CD4-positive, alpha-beta T cell (primary cell): ENCODE data around the gene ANLN. TPM values are rescaled to one million over a fixed set of nuclear protein-coding genes. Genes with fewer than 3 reads are reported as not detected.

Experiments
- ATAC-seq: fragments of 200-7000 bp; cut with Tn5 transposase; one replicate; pipeline ENCODE4 v1.10.0; 2022; ENCODE audit warnings: mild to moderate bottlenecking; ENCODE audit not compliant: poor library complexity
- CTCF ChIA-PET: fragments of 350-600 bp; sonication (Branson Sonifier 250); formaldehyde crosslinking; loops from one replicate; lab custom pipeline; 2021; ENCODE audit warnings: antibody characterized with exemption, inconsistent platforms; lab: Charles Lee
- POLR2A ChIA-PET: fragments of 350-600 bp; sonication (Branson Sonifier 250); formaldehyde crosslinking; loops from one replicate; lab custom pipeline; 2021; ENCODE audit warnings: antibody characterized with exemption, inconsistent platforms; lab: Charles Lee
- DNase-seq, 14 experiments: peaks; one replicate each; pipeline ENCODE4 v3.0.0-alpha.2; 2013 to 2020; ENCODE audit warnings: mixed read lengths in 2 of 14
- H3K27ac ChIP-seq, 2 donors: one replicate each; pipeline versions ENCODE4 v1.5.1 to v1.7.0; 2013; ENCODE audit warnings: low read length in 2 of 2, low read depth in 1 of 2, mild to moderate bottlenecking in 1 of 2
- H3K27me3 ChIP-seq, 2 experiments: 1 replicate in 1 of 2; 2 replicates in 1 of 2; pipeline versions ENCODE4 v1.6.1 to v1.7.0; 2013; ENCODE audit warnings: low read length in 2 of 2, control low read depth in 1 of 2, mild to moderate bottlenecking in 1 of 2, moderate library complexity in 1 of 2; ENCODE audit not compliant: insufficient read depth in 2 of 2, control insufficient read depth in 1 of 2
- H3K36me3 ChIP-seq: one replicate; pipeline ENCODE4 v1.6.1; 2013; ENCODE audit warnings: low read length, control low read depth; ENCODE audit not compliant: insufficient read depth
- H3K4me1 ChIP-seq: one replicate; pipeline ENCODE4 v1.6.1; 2013; ENCODE audit warnings: low read length, control low read depth; ENCODE audit not compliant: insufficient read depth
- H3K4me3 ChIP-seq: one replicate; pipeline ENCODE4 v1.5.1; 2013; ENCODE audit warnings: mild to moderate bottlenecking, low read length, moderate library complexity
- H3K9me3 ChIP-seq, 2 experiments: 1 replicate in 1 of 2; 2 replicates in 1 of 2; pipeline versions ENCODE4 v1.6.1 to v1.7.0; 2013; ENCODE audit warnings: low read length in 2 of 2, mild to moderate bottlenecking in 2 of 2, control low read depth in 1 of 2, moderate library complexity in 1 of 2; ENCODE audit not compliant: control insufficient read depth in 1 of 2, insufficient read depth in 1 of 2
- H3K27ac Mint-ChIP-seq: one replicate; pipeline ENCODE4 v1.8.0; 2020; ENCODE audit warnings: mixed read lengths
- H3K27me3 Mint-ChIP-seq: one replicate; pipeline ENCODE4 v1.8.0; 2021; ENCODE audit warnings: mixed read lengths
- H3K36me3 Mint-ChIP-seq: one replicate; pipeline ENCODE4 v1.8.0; 2021; ENCODE audit warnings: low read depth, mixed read lengths
- H3K4me1 Mint-ChIP-seq: one replicate; pipeline ENCODE4 v1.8.0; 2021; ENCODE audit warnings: low read depth, mixed read lengths
- H3K4me3 Mint-ChIP-seq: one replicate; pipeline ENCODE4 v1.8.0; 2020; ENCODE audit warnings: mild to moderate bottlenecking, mixed read lengths
- H3K9me3 Mint-ChIP-seq: one replicate; pipeline ENCODE4 v1.8.0; 2020; ENCODE audit warnings: mixed read lengths
- intact Hi-C, 2 experiments: fragments of 100-400 bp; cut with DNase I in 1 of 2; cut with micrococcal nuclease in 1 of 2; formaldehyde crosslinking; loops; one replicate each; pipeline versions ENCODE4 v1.15.1 to v1.9.0; 2023 to 2025; cut with DNase I, micrococcal nuclease
- total RNA-seq, 174 experiments: library from RNA in 2 of 174; stranded (reverse) in 2 of 174; gene quantifications; one replicate each; pipeline ENCODE4 v1.2.3 and lab custom pipeline; 2021 to 2026
- TF ChIP-seq, protein P1 (sequence below): fragments of 200-600 bp; IDR thresholded peaks from one replicate; pipeline ENCODE4 v1.8.0; 2022; ENCODE audit warnings: antibody characterized with exemption, mild to moderate bottlenecking

ANLN gene
- total RNA-seq, 2 experiments from 2014 or later, result 0.33 to 1.1 TPM

DNA sequence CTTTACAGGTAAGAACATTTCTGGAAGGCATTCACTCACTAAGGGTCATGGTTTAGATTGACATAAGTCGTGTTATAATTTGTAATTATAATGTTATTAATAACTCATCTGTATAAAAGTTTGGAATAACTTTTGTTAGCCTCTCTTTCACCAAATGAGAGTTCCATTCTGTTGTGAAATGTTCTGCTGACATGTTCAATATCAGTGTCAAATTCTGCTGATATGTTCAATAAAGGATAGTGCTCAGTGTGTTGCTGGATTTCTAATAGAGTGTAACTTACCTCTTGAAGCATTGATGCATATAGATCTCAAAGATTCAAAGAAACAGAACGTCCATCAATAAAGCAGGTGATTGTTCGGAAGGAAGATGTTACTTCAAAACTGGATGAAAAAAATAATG is 30.6 kb downstream of the ANLN start:
- H3K27me3 ChIP-seq, result no peaks in the 10 kb centered on the region
- Mint-ChIP-seq H3K36me3 (no peaks in the 10 kb centered on the region), H3K27ac (no peak overlapping the region), H3K4me3 (no peak overlapping the region), H3K9me3 (no peaks in the 10 kb centered on the region), H3K27me3 (no peaks in the 10 kb centered on the region), H3K4me1 (no peaks in the 10 kb centered on the region)
- CTCF ChIA-PET, result no interaction called here
- no peak overlapping the region for H3K4me3 ChIP-seq
- no peaks in the 10 kb centered on the region for H3K4me1 ChIP-seq
- no peaks in the 10 kb centered on the region for H3K9me3 ChIP-seq
- H3K27ac ChIP-seq, result no peak overlapping the region
- no peaks in the 10 kb centered on the region for H3K36me3 ChIP-seq
- TF ChIP-seq, protein P1, sequence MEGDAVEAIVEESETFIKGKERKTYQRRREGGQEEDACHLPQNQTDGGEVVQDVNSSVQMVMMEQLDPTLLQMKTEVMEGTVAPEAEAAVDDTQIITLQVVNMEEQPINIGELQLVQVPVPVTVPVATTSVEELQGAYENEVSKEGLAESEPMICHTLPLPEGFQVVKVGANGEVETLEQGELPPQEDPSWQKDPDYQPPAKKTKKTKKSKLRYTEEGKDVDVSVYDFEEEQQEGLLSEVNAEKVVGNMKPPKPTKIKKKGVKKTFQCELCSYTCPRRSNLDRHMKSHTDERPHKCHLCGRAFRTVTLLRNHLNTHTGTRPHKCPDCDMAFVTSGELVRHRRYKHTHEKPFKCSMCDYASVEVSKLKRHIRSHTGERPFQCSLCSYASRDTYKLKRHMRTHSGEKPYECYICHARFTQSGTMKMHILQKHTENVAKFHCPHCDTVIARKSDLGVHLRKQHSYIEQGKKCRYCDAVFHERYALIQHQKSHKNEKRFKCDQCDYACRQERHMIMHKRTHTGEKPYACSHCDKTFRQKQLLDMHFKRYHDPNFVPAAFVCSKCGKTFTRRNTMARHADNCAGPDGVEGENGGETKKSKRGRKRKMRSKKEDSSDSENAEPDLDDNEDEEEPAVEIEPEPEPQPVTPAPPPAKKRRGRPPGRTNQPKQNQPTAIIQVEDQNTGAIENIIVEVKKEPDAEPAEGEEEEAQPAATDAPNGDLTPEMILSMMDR, result no peak
- intact Hi-C loops, result no loop called here
- POLR2A ChIA-PET, result interaction anchor here (2.1 kb wide), 1 partner anchor 22 kb away, joined by 5 read pairs; no protein-coding TSS in a partner anchor
- no peak for ATAC-seq
- no peak for DNase-seq

DNA sequence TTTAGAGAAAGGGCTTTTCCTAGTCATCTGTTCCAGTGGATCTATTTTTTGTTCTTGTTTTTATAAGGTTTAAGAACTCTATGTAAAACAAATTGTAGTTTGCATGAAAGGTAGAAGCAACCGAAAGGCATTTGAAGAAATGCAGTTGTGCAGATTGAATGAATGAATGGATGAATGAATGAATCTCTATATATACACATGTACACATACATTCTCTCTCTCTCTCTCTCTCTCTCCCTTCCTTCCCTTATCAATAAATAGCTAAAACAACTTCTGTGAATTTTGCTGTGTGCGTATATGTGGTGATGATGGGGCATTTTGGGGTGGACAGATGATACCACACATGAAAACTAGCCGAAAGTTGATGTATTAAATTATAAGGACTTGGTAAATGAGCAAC is 32.4 kb downstream of the ANLN start:
- H3K27me3 ChIP-seq, result no peaks in the 10 kb centered on the region
- no peak overlapping the region for H3K4me3 Mint-ChIP-seq
- CTCF ChIA-PET, result no interaction called here
- H3K4me1 Mint-ChIP-seq, result no peaks in the 10 kb centered on the region
- TF ChIP-seq, protein P1, result no peak
- H3K36me3 ChIP-seq, result no peaks in the 10 kb centered on the region
- no peak overlapping the region for H3K27ac Mint-ChIP-seq
- H3K27ac ChIP-seq, result no peak overlapping the region
- no peaks in the 10 kb centered on the region for H3K36me3 Mint-ChIP-seq
- no peaks in the 10 kb centered on the region for H3K27me3 Mint-ChIP-seq
- ATAC-seq (no peak), DNase-seq (no peak)
- no peaks in the 10 kb centered on the region for H3K9me3 ChIP-seq
- POLR2A ChIA-PET, result no interaction called here
- H3K4me3 ChIP-seq, result no peak overlapping the region
- H3K9me3 Mint-ChIP-seq, result no peaks in the 10 kb centered on the region
- H3K4me1 ChIP-seq, result no peaks in the 10 kb centered on the region
- intact Hi-C loops, result no loop called here

DNA sequence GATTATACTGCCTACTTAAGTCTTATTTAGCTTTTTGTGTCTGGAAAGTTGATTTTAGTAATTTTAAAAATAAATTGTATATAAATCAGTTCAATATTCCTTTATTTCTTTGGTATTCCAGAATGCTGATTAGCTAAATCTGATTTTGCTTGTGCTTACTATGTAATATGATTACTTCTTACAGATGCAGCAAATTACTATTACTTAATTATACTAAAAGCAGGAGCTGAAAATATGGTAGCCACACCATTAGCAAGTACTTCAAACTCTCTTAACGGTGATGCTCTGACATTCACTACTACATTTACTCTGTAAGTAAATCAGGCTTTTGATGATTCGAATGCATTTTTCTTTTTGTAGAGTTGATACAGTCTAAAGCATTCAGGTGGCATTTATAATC is 34.0 kb downstream of the ANLN start:
- H3K4me3 Mint-ChIP-seq, result no peak overlapping the region
- H3K36me3 Mint-ChIP-seq, result no peaks in the 10 kb centered on the region
- no peak for ATAC-seq
- TF ChIP-seq, protein P1, result no peak
- Histone ChIP-seq H3K36me3 (no peaks in the 10 kb centered on the region), H3K9me3 (no peaks in the 10 kb centered on the region), H3K4me3 (no peak overlapping the region), H3K4me1 (no peaks in the 10 kb centered on the region), H3K27me3 (no peaks in the 10 kb centered on the region), H3K27ac (no peak overlapping the region)
- no peak for DNase-seq
- no peaks in the 10 kb centered on the region for H3K9me3 Mint-ChIP-seq
- no peaks in the 10 kb centered on the region for H3K27me3 Mint-ChIP-seq
- intact Hi-C loops, result no loop called here
- no peak overlapping the region for H3K27ac Mint-ChIP-seq
- no peaks in the 10 kb centered on the region for H3K4me1 Mint-ChIP-seq
- POLR2A ChIA-PET, result no interaction called here
- CTCF ChIA-PET, result no interaction called here
